ENCODE data around the gene ELOF1.

GRCh38 chr19:11547929-11548700, 10.9 kb downstream of the ELOF1 start:
- TF ChIP-seq, protein P1, sequence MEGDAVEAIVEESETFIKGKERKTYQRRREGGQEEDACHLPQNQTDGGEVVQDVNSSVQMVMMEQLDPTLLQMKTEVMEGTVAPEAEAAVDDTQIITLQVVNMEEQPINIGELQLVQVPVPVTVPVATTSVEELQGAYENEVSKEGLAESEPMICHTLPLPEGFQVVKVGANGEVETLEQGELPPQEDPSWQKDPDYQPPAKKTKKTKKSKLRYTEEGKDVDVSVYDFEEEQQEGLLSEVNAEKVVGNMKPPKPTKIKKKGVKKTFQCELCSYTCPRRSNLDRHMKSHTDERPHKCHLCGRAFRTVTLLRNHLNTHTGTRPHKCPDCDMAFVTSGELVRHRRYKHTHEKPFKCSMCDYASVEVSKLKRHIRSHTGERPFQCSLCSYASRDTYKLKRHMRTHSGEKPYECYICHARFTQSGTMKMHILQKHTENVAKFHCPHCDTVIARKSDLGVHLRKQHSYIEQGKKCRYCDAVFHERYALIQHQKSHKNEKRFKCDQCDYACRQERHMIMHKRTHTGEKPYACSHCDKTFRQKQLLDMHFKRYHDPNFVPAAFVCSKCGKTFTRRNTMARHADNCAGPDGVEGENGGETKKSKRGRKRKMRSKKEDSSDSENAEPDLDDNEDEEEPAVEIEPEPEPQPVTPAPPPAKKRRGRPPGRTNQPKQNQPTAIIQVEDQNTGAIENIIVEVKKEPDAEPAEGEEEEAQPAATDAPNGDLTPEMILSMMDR (conservative IDR thresholded peaks at IDR 0.05; ENCODE audit: low read depth, low read length): no peak
- TF ChIP-seq FOS (IDR thresholded peaks at IDR 0.05; ENCODE audit: low read depth, low read length) (no peak), CEBPB (IDR thresholded peaks at IDR 0.05; ENCODE audit: low read depth, low read length) (no peak), MXI1 (IDR thresholded peaks at IDR 0.05; ENCODE audit: borderline replicate concordance, low read depth, low read length) (no peak), RFX5 (IDR thresholded peaks at IDR 0.05; ENCODE audit: low read depth, low read length) (no peak), POLR2A (IDR thresholded peaks at IDR 0.05; ENCODE audit: low read depth, low read length) (no peak), BHLHE40 (IDR thresholded peaks at IDR 0.05; ENCODE audit: low read depth, low read length) (no peak)
